GM19043 (cell line): ENCODE measurements around the gene HCAR3.
"Not testable (repeated sequence)": the region's sequence is repeated elsewhere in the genome, so short reads cannot be mapped to it uniquely, and the experiment has no call there.

Experiments used
- ATAC-seq: cut with Tn5 transposase; IDR thresholded peaks from one replicate; pipeline ENCODE4 v1.9.1; 2021; ENCODE audit warnings: low read depth; ENCODE audit not compliant: unreplicated experiment

The HCAR3 gene

DNA sequence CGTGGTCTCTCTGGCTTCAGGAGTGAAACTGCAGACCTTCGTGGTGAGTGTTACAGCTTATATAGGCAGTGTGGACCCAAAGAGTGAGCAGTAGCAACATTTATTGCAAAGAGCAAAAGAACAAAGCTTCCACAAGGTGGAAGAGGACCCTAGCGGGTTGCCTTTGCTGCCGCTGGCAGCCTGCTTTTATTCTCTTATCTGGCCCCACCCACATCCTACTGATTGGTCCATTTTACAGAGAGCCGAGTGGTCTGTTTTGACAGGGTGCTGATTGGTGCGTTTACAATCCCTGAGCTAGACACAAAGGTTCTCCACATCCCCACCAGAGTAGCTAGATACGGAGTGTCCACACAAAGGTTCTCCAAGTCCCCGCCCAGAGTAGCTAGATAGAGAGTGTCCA is 40.6 kb downstream of the HCAR3 start:
- ATAC-seq: not testable (repeated sequence)

DNA sequence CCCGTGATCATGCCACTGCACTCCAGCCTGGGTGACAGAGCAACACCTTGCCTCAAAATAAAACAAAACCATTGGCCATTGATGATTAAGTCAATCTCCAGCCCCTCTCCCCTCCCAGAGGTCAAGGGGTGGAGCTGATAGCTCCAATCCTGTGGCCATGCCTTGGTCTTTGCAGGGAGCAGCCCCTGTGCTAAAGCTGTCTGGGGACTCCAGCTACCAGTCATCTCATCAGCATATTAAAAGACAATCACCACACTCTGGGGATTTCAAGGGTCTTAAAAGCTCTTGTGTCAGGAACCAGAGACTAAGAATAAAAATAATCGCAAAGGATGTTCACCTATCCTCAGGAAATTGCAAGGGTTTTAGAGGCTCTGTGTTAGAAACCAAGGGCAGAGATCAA is 44.1 kb downstream of the HCAR3 start:
- ATAC-seq: no peak

DNA sequence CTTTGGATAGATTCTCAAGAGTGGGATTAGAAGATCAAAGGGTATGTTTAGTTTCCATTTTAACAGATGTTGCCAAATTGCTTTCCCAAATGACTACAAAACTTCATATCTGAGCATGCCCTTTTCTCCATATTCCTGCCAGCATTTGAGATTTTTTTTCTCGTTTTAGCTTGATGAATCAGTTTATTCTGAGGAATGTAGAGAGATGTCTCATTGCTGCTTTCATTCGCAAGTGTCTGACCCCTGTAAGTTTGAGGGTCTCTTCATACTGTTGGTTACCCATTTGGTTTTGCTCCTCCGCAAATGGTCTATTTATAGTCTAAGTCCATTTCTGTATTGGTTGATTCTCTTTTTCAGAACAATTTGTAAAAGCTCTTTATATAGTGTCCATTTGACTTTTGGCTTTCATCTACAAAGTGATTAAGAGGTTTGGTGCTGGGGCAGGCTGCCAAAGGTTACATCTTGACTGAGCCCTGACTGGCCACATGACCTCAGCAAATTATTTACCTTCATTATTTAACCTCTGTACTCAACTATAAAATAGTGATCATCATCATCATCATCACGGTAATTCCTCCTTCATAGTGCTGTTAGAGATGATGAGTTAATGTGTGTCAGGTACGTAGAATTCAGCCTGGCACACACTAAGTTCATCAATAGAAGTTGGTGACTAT is 47.1 kb downstream of the HCAR3 start:
- no peak for ATAC-seq

DNA sequence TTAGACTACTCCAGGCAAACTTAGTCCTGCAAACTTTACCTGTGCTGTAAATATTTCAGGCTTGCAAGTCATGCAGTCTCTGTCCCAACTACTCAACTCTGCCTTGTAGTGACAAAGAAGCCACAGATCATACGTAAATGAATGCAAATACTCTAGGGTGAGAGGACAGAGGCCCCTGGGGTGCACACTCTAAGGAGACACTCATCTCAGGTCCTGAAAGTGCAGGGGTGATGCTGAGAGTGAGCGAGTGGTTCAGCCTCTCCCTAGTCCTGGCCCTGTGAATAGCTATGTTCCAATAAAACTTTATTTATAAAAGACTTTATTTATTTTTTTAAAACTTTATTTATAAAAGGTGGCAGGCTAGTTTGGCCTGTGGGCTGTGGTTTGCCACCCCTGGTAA is 48.3 kb downstream of the HCAR3 start:
- no peak for ATAC-seq

DNA sequence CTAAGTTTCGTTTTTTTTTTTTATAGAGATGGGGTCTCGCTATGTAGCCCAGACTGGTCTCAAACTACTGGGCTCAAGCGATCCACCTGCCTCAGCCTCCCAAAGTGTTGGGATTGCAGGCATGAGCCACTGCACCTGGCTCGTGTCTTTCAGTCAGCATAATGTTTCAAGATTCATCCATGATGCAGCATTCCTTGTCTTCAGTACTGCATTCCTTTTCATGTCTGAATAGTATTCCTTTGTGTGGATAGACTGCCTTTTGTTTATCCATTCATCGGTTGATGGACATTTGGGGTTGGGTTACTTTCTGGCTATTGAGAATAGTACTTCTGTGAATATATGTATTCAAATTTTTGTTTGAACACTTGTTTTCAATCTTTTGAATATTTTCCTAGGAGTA is 50.9 kb downstream of the HCAR3 start:
- ATAC-seq: no peak

DNA sequence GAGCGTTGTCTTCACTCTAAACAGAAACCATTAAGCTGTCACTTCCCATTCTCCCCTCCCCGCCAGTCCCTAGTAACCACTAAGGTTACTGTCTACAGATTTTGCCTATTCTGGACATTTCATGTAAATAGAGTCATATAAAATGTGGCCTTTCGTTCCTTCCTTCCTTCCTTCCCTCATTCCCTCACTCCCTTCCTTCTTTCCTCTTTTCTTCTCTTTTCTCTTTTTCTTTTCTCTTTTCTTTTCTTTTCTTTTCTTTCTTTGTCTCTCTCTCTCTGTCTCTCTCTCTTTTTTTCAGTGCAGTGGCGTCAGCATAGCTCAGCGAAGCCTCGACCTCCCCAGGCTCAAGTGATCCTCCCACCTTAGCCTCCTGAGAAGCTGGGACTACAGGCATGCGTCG is 51.3 kb downstream of the HCAR3 start:
- no peak for ATAC-seq
